Measurements from ENCODE around the gene SSBP4. TPM values are rescaled to one million over a fixed set of nuclear protein-coding genes. Genes with fewer than 3 reads are reported as not detected.

The SSBP4 gene
- total RNA-seq, 1 experiment from 2014 or later: 164 TPM

DNA sequence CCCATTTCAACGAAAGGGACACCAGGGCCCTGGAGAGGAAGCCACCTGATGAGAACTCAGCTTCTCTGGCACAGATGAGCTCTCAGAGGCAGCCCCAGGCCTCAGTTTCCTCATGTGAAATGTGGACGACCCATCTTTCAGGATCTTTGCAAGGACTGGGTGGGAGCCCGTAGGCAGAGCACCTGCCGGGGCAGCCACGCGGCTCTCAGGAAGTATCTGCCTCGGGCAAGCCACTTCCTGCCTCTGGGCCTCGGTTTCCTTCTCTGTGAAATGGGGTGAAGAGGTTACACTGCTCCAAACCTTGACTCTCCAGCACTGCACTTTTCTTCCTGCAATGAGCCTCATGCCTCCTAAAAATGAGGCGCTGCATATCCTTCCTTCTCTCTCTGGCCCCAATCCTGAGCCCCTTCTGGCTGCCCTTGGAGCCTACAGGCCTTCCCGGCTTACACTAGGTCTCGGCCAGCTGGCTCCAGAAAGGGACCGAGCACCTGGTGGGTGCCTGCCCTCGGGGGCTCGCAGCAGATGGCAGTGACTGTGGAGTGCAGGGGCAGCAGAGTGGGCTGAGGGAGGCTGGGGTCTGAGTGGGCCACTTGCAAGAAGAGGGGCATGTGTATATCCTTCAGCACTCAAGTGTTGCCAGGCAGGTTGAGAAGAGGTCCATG lies 3.5 kb downstream of the SSBP4 start:
- no peak overlapping the region; the same call in 1 of the 2 replicates for H3K27ac ChIP-seq (ENCODE audit: low read depth, low read length)
- H3K4me2 ChIP-seq (ENCODE audit: low read length): no peak overlapping the region
- intact Hi-C loops (cut with micrococcal nuclease): no loop called here
- no peak overlapping the region for H2AFZ ChIP-seq (ENCODE audit: low read depth, low read length, poor library complexity, severe bottlenecking)
- H3K36me3 ChIP-seq (ENCODE audit: control insufficient read depth in 1 of 2, insufficient read depth in 2 of 2, low read length in 2 of 2): no peaks in the 10 kb centered on the region; a peak in 2 of 4 replicates
- H4K20me1 ChIP-seq (ENCODE audit: insufficient read depth): no peaks in the 10 kb centered on the region
- H3K9ac ChIP-seq (ENCODE audit: low read length): no peak overlapping the region
- peaks cover 33 to 64% of the 10 kb centered on the region in 2 experiments for H3K4me1 ChIP-seq (ENCODE audit: control insufficient read depth in 1 of 2, insufficient read depth in 2 of 2, low read length in 2 of 2)
- CTCF ChIA-PET: no interaction called here
- DNase-seq (ENCODE audit: low read depth, low spot score) (no peak), ATAC-seq (no peak)
- TF ChIP-seq POLR2A (IDR thresholded peaks at IDR 0.05; ENCODE audit: borderline replicate concordance, extremely low read depth, insufficient read depth, insufficient read length): no peak
- TF ChIP-seq YY1 (IDR thresholded peaks at IDR 0.05; ENCODE audit: extremely low read depth, insufficient replicate concordance, low read depth, low read length): no peak
- TF ChIP-seq SIN3A (IDR thresholded peaks at IDR 0.05; ENCODE audit: low read depth): no peak
- TF ChIP-seq EZH2phosphoT487 (IDR thresholded peaks at IDR 0.05; ENCODE audit: borderline replicate concordance): no peak
- no peak for TF ChIP-seq SRF (IDR thresholded peaks at IDR 0.05; ENCODE audit: low read depth)
- TF ChIP-seq JUND (IDR thresholded peaks at IDR 0.05): no peak
- TF ChIP-seq SP1 (IDR thresholded peaks at IDR 0.05; ENCODE audit: low read depth): no peak
- TF ChIP-seq CBX3 (IDR thresholded peaks at IDR 0.05; ENCODE audit: low read depth): no peak
- TF ChIP-seq, protein P1, sequence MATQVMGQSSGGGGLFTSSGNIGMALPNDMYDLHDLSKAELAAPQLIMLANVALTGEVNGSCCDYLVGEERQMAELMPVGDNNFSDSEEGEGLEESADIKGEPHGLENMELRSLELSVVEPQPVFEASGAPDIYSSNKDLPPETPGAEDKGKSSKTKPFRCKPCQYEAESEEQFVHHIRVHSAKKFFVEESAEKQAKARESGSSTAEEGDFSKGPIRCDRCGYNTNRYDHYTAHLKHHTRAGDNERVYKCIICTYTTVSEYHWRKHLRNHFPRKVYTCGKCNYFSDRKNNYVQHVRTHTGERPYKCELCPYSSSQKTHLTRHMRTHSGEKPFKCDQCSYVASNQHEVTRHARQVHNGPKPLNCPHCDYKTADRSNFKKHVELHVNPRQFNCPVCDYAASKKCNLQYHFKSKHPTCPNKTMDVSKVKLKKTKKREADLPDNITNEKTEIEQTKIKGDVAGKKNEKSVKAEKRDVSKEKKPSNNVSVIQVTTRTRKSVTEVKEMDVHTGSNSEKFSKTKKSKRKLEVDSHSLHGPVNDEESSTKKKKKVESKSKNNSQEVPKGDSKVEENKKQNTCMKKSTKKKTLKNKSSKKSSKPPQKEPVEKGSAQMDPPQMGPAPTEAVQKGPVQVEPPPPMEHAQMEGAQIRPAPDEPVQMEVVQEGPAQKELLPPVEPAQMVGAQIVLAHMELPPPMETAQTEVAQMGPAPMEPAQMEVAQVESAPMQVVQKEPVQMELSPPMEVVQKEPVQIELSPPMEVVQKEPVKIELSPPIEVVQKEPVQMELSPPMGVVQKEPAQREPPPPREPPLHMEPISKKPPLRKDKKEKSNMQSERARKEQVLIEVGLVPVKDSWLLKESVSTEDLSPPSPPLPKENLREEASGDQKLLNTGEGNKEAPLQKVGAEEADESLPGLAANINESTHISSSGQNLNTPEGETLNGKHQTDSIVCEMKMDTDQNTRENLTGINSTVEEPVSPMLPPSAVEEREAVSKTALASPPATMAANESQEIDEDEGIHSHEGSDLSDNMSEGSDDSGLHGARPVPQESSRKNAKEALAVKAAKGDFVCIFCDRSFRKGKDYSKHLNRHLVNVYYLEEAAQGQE (IDR thresholded peaks at IDR 0.05; ENCODE audit: low read depth): no peak
- no peak for TF ChIP-seq POLR2AphosphoS5 (IDR thresholded peaks at IDR 0.05; ENCODE audit: low read depth, low read length)
- TF ChIP-seq, protein P2, sequence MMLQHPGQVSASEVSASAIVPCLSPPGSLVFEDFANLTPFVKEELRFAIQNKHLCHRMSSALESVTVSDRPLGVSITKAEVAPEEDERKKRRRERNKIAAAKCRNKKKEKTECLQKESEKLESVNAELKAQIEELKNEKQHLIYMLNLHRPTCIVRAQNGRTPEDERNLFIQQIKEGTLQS (IDR thresholded peaks at IDR 0.05): no peak
- TF ChIP-seq, protein P3, sequence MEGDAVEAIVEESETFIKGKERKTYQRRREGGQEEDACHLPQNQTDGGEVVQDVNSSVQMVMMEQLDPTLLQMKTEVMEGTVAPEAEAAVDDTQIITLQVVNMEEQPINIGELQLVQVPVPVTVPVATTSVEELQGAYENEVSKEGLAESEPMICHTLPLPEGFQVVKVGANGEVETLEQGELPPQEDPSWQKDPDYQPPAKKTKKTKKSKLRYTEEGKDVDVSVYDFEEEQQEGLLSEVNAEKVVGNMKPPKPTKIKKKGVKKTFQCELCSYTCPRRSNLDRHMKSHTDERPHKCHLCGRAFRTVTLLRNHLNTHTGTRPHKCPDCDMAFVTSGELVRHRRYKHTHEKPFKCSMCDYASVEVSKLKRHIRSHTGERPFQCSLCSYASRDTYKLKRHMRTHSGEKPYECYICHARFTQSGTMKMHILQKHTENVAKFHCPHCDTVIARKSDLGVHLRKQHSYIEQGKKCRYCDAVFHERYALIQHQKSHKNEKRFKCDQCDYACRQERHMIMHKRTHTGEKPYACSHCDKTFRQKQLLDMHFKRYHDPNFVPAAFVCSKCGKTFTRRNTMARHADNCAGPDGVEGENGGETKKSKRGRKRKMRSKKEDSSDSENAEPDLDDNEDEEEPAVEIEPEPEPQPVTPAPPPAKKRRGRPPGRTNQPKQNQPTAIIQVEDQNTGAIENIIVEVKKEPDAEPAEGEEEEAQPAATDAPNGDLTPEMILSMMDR (IDR thresholded peaks at IDR 0.05 in 2 of 3, conservative IDR thresholded peaks at IDR 0.05 in 1 of 3; ENCODE audit: borderline replicate concordance in 1 of 3, insufficient read depth in 1 of 3, low read depth in 2 of 3, low read length in 2 of 3): no peak
- no peak for TF ChIP-seq EZH2 (IDR thresholded peaks at IDR 0.05)
- no peak for TF ChIP-seq ZNF274 (IDR thresholded peaks at IDR 0.05; ENCODE audit: low read depth, low read length)
- no peak for TF ChIP-seq FOSL1 (IDR thresholded peaks at IDR 0.05; ENCODE audit: low read depth)
- TF ChIP-seq ELF1 (IDR thresholded peaks at IDR 0.05; ENCODE audit: borderline replicate concordance, low read depth): no peak
- no peak for TF ChIP-seq CEBPB (IDR thresholded peaks at IDR 0.05; ENCODE audit: low read depth)
- no peak for TF ChIP-seq EGR1 (IDR thresholded peaks at IDR 0.05; ENCODE audit: low read depth)
- TF ChIP-seq, protein P4, sequence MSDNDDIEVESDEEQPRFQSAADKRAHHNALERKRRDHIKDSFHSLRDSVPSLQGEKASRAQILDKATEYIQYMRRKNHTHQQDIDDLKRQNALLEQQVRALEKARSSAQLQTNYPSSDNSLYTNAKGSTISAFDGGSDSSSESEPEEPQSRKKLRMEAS (IDR thresholded peaks at IDR 0.05): no peak
- no peak for TF ChIP-seq TCF7L2 (IDR thresholded peaks at IDR 0.05; ENCODE audit: borderline replicate concordance, extremely low read depth, insufficient read depth, insufficient read length)
- no peaks in the 10 kb centered on the region for H3K27me3 ChIP-seq (ENCODE audit: insufficient read depth, low read length)
- RAD21 ChIA-PET (ENCODE audit: low non-redundant PET in 1 of 2, low total read pairs in 2 of 2, uncharacterized antibody in 2 of 2, unreplicated experiment in 2 of 2): no interaction called here
- no TSS peak for BruUV-seq (replicated peaks)
- H3K9me2 ChIP-seq (ENCODE audit: insufficient read depth): no peaks in the 10 kb centered on the region
- no peaks in the 10 kb centered on the region for H3K9me3 ChIP-seq (ENCODE audit: control insufficient read depth in 1 of 2, insufficient read depth in 1 of 2, low read depth in 1 of 2, low read length in 2 of 2)
- peaks cover 78% of the 10 kb centered on the region for H3K79me2 ChIP-seq (ENCODE audit: insufficient read depth, low read length)
- POLR2A ChIA-PET: no interaction called here
- no peak overlapping the region for H3K4me3 ChIP-seq (replicated peaks in 1 of 2; ENCODE audit: low read depth in 1 of 2, low read length in 2 of 2)

Data from HCT116 (cell line).